GM19240 (cell line): Measurements from ENCODE around the gene SIT1.
A peak's percentile ranks its signal among the peaks of the same experiment; 100 is the strongest.

Experiments used
- DNase-seq: peaks from one replicate; pipeline ENCODE4 v3.0.0; 2011; ENCODE audit warnings: low spot score; ENCODE audit not compliant: insufficient read length

The SIT1 gene

DNA sequence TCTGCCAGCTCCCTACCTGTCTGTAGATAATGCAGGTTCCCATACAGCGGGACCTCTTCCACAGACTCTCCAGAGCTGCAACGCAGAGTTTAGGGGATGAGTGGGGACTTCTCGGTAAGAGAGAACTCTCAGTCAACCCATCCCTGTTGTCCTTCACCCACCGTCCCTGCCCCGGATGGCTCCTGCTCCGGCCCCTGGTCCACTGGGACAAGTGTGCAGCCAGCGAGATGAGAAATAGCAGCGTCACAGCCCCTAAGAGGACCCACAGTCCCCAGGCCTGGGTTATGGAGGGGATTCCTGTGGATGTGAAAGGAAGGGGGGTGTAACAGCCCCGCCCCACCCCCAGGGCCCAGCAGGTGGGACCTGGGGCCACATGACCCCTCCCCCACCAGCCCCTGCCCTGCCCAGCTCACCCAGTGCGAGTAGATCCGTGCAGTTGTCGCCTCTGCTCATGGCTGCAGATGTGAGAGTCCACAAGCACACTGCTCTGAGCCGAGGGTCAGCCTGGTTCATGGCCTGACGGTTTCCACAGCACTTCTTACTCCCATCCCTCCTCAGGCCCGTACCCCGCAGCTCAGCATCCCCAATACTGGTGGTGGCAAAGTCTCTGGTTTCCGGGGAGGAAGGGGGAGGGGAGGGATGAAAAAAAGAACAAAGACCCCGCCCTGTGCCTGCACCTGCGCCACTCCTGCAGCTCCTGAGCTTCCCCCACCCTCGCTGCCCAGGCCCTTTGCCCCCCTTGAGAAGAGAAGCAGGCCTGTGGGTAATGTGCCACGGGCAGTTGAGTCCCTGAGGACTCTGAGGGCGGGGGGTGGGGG is at the start of gene SIT1:
SIT1 (minus strand) TSS at position 591 of the 818 bp plus-strand sequence; CDS start at position 513, 78 bp downstream.
- no peak for DNase-seq

GRCh38 chr9:35700031-35700430 is 49.3 kb upstream of the SIT1 start:
- no peak for DNase-seq

DNA sequence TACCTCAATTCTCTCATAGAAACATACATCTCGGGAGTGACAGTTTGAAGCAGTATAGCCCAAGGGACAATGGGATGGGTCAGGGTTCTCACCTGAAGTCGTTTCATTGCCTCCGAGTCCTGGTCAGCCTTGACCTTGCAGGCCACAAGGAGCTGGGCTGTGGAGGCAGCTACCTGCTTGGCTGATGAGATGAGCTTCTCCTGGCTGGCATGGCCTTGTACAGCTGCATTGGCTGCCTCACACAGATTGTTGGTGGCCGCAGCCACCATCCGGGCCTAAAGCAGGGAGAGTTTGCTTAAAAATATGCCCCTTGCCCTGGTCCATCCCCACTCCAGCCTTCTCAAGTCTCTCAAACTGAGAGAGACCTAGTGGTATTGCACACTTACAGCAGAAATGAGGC is 47.5 kb upstream of the SIT1 start:
- DNase-seq, result no peak

- DNase-seq, result no peak
These were observed 46.8 kb upstream of the SIT1 start for GRCh38 chr9:35697486-35697885.

DNA sequence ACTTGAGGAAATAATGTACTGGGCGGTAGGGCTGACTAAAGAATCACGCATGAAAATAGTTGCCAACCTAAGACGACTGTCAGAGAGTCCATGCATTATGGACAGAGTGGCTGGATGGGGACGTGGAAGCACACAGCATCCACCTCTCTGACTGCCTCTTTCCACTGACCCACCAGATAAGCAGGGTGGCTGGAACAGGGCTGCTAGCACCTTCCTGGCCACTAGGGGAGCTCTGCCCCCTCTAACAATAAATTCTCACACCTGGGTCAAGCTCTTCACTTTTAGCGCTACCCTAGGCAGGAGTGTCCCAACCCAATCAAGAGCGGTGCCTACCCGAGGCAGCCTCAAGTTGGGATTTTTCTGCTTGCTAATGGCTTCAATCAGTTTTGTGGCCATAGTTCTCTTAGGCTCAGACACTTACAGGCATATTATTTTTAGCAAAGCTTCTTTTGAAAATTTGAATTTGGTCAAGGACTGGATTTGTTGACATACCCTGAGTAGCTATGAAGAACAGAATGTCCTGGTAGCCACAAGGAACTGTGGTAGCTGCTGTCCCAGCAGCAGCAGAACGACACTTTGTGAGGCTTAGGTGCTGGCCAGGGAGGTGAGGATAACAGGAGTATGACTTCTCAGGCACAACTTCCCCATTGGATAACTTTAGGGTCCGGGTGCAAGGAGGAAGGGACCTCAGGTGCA is 45.9 kb upstream of the SIT1 start:
- peak; percentile 84 for DNase-seq

DNA sequence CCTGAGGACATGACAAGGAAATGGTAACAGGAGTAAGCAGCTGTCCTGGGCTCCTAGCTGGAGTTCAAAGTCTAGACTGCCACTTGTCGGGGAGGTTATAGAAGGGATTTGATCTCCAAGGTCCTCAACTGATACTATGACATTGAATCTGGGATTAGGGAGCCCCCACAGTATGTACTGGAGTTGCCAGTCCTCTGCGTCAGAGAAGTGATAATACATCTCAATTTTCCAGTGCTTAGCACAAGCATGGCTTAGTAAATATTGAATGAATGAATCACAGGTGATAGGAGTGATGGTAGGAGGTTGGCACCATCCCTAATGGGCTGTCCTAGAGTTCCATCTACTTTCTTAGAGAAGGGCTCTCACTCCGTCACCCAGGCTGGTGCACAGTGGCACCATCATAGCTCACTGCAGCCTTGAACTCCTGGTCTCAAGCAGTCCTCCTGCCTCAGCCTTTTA is 45.2 kb upstream of the SIT1 start:
- no peak for DNase-seq

- no peak for DNase-seq
These were observed 41.1 kb upstream of the SIT1 start for GRCh38 chr9:35691757-35692301.

DNA sequence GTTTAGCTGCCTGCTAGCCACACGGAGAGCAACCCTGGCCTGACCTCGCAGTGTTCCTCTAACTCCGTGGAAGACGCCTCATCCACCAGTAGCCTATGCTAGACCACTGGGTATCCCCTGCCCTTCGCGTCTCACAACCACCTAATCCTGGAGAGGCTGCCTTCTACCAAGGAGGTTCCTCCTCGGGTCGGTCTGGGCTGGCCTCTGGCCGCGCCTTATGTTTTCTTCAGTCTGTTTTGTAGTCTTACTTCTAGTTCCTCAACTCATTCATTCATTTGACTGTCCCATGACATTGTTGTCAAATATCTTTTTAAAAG is 40.6 kb upstream of the SIT1 start:
- DNase-seq, result no peak

DNA sequence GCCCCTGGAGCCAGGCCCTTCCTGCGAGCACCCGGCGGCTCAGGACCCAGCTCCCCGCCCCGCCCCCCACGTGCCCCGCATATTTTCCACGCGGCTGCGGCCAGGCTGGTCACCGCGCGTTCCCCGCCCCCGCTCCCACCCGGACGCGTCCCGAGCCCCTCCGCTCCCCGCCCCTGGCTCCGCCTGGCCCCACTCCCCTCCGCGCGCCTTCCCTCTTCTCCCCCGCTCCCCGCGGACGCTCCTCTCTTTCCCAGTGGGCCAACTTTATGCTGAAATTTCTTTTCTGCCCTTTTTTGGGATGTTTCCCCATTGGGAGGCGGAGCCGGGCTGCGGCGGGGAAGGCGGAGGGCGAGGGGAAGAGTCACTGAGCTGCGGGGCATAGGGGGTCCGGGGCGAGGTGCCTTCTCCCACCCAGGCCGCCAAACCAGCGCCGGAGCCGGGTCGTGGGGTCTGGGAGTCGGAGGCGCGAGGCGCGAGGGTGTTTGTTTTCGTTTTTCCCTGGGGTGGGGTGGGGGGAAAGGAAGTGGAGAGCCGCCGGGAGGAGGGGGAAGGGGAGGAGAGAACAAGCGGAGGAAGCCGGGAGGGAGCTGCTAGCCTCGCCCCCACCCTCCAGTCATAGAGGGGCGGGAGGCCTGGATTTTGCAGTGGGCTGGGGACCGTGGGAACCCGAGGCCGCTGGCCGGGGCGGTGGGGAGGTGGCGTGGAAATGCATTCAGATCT is 40.0 kb upstream of the SIT1 start:
- no peak for DNase-seq

DNA sequence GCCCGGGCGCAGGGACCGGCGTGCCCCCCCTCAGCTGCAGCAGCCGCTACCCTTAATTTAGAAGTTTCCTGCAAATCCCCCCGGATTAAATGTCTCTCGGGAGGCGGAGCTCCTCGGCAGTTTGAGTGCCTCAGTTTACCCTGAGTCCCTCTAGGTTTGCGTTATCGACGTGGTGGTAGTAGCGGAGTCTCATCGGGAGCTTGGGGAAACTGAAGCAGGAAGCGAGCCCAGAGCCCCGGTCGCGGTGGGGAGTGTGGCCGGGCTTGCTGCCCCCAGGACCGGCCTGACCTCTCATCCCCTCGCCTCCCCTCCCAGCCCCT is 39.5 kb upstream of the SIT1 start:
- DNase-seq, result no peak

GRCh38 chr9:35689542-35690293 is 39.0 kb upstream of the SIT1 start, which contains the start of gene TPM2:
Gene TPM2, minus strand, starts transcription at chr9:35689925. Its CDS starts 108 bp downstream, at chr9:35689817.
- no peak for DNase-seq

DNA sequence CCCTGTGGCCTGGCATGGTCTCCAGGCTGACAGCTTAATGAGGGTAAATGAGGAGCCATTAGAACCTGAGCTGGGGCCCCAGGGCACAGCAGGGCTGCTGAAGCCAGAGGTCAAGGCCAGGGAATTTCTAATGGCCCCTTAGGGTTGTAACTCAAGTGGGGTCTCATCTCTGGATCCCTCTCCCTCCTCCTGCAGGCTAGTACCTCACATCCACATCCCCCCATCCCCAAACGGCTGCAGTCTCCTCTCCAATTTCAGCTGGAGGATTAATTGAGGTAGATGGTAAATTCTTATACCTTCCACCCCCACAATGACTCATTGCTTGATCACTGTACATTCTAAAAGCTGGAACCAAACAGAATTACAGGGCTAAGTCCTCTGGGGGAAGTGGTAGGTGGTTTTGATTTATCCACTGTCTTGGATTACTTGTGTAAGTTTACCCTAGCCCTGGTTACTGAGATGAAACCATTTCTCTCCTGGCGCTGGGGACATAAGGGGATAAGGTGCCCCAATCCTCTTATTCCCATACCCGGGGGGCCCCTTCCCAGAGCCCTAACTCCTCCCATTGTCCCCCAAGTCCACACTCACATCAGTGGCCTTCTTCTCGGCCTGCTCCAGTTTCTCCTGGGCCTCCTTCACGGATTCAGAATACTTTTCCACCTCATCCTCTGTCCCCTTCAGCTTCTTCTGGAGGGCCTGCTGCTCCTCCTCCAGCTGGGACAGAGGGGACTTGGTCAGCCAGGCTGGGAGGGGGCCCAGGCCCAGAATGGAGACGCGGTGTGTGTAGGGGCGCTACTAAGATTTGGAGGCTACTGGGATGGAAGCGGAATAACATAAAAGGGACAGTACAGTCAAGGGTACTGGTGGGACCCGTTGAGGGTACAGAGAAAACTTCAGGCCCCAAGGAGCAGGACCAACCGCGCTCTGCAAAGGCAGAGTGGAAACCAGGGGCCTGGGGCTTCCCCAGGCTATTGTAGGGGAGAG is 38.1 kb upstream of the SIT1 start:
- DNase-seq, result no peak

GRCh38 chr9:35687972-35688557 is 37.3 kb upstream of the SIT1 start:
- DNase-seq, result no peak

GRCh38 chr9:35687306-35687705 is 36.6 kb upstream of the SIT1 start:
- no peak for DNase-seq

GRCh38 chr9:35686222-35687203 is 35.8 kb upstream of the SIT1 start:
- no peak for DNase-seq

- DNase-seq, result no peak
These were observed 34.8 kb upstream of the SIT1 start for GRCh38 chr9:35685506-35685905.

DNA sequence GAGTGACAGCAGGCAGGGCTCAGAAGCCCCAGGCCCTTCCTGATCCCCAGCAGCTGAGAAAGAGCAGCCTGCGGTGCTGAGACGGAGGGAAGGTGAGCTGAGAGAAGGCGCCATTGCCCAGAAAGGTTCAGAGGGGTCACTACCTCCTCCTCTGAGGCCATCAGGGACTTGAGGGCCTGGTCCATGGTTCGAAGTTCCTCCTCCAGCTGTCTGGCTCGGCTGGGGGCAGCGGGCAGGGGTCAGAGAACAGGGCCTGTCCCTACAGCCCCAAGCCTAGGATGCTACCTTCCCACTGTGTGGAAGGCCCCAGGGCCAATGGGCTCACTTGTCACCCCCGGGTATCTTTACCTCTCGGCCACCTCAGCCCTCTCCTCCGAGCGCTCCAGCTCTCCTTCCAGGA is 34.2 kb upstream of the SIT1 start:
- DNase-seq, result no peak

DNA sequence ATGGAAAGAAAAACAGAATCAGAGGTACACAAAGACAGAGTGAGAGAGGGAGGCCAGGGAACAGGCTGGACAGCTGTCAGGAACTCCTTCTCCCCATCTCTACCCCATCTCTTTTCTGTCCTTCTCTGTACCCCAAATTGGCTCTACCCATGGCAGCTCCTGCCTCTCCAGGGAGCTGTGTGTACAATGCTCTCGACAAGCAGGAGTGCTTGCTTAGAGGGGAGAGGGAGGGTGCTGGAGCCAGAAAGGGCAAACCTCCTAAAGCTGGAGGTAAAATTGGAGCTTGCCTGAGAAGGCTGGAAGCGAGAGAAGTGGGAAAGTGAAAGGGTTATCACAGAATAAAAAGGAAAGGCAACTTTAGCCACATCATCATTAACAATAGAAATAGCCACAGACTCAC is 32.6 kb upstream of the SIT1 start:
- DNase-seq, result no peak
